ENCODE results near the gene SPDYE2B.
"Not testable (repeated sequence)": the region's sequence is repeated elsewhere in the genome, so short reads cannot be mapped to it uniquely, and the experiment has no call there.

DNA sequence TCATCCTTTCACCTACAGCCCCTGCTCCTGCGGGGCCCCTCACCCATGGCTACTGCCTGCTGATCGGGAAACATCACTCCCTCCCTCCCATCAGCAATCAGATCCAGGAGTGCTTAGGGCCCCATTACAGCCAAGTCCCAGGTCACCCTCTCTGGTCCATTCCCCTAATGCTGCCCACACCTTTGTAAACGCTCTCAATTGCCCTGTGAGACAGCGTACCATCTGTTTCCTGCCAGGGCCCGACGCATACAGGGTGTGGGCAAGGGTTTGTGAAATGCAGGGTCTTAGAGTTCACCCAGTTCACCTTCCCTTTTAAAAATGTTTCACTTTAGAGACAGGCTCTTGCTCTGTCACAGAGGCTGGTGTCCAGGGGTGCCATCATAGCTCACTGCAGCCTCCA lies 15.8 kb upstream of the SPDYE2B start:
- TF ChIP-seq EZH2 (IDR thresholded peaks at IDR 0.05; ENCODE audit: insufficient read depth, low read length), result not testable (repeated sequence)
- TF ChIP-seq, protein P1, sequence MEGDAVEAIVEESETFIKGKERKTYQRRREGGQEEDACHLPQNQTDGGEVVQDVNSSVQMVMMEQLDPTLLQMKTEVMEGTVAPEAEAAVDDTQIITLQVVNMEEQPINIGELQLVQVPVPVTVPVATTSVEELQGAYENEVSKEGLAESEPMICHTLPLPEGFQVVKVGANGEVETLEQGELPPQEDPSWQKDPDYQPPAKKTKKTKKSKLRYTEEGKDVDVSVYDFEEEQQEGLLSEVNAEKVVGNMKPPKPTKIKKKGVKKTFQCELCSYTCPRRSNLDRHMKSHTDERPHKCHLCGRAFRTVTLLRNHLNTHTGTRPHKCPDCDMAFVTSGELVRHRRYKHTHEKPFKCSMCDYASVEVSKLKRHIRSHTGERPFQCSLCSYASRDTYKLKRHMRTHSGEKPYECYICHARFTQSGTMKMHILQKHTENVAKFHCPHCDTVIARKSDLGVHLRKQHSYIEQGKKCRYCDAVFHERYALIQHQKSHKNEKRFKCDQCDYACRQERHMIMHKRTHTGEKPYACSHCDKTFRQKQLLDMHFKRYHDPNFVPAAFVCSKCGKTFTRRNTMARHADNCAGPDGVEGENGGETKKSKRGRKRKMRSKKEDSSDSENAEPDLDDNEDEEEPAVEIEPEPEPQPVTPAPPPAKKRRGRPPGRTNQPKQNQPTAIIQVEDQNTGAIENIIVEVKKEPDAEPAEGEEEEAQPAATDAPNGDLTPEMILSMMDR (IDR thresholded peaks at IDR 0.05; ENCODE audit: insufficient read depth, low read depth, low read length), result not testable (repeated sequence)

Measured in astrocyte (in vitro differentiated cells and primary cell).